OCI-LY3 (cell line): ENCODE data around the gene FOXA2.
"Not testable (repeated sequence)": the region's sequence is repeated elsewhere in the genome, so short reads cannot be mapped to it uniquely, and the experiment has no call there.

Source experiments
- H2AFZ ChIP-seq: fragments of 200-600, 300-600 bp; shearing (Covaris generic); 2 replicates; pipeline ENCODE4 v1.6.0; 2014; ENCODE audit warnings: antibody characterized with exemption, low read depth, low read length
- H3K27ac ChIP-seq: fragments of 200-600, 300-600 bp; sonication (generic); 2 replicates; pipeline ENCODE4 v1.5.1; 2014; ENCODE audit warnings: mild to moderate bottlenecking, low read length, moderate library complexity, mixed read lengths
- H3K27me3 ChIP-seq: fragments of 200-600, 300-600 bp; sonication (generic); 2 replicates; pipeline ENCODE4 v1.6.1; 2014; ENCODE audit warnings: low read depth, low read length, mixed read lengths
- H3K36me3 ChIP-seq: fragments of 200-600, 300-600 bp; sonication (generic); replicated peaks from 2 replicates; pipeline ENCODE3; 2014; ENCODE audit warnings: low read depth, low read length, mixed read lengths
- H3K4me1 ChIP-seq: fragments of 300-600, 200-600 bp; sonication (generic); 2 replicates; pipeline ENCODE4 v1.6.1; 2014; ENCODE audit warnings: low read length, mixed read lengths
- H3K4me2 ChIP-seq: fragments of 200-600, 300-600 bp; sonication (generic); 2 replicates; pipeline ENCODE4 v1.6.1; 2014; ENCODE audit warnings: low read length, mixed read lengths
- H3K4me3 ChIP-seq: fragments of 300-600, 200-600 bp; sonication (generic); 2 replicates; pipeline ENCODE4 v1.5.1; 2014; ENCODE audit warnings: antibody characterized with exemption, mild to moderate bottlenecking, low read length, moderate library complexity
- H3K79me2 ChIP-seq: fragments of 300-600, 200-600 bp; shearing (Covaris generic); 2 replicates; pipeline ENCODE4 v1.6.1; 2014; ENCODE audit warnings: mild to moderate bottlenecking, low read length, mixed read lengths
- H3K9ac ChIP-seq: fragments of 300-600, 200-600 bp; shearing (Covaris generic); 2 replicates; pipeline ENCODE4 v1.6.0; 2014; ENCODE audit warnings: mild to moderate bottlenecking, low read length, moderate library complexity
- H3K9me3 ChIP-seq: fragments of 200-600, 300-600 bp; shearing (Covaris generic); 2 replicates; pipeline ENCODE4 v1.6.1; 2014; ENCODE audit warnings: low read length, mixed read lengths; ENCODE audit not compliant: insufficient read depth
- H4K20me1 ChIP-seq: fragments of 200-600, 300-600 bp; sonication (generic); 2 replicates; pipeline ENCODE4 v1.6.1; 2016; ENCODE audit warnings: low read length, mixed read lengths; ENCODE audit not compliant: insufficient read depth
- EZH2phosphoT487 ChIP-seq: fragments of 200-600 bp; shearing (Covaris generic); IDR thresholded peaks from 2 replicates; pipeline ENCODE4 v1.6.1; 2018; ENCODE audit warnings: antibody characterized with exemption, mixed run types, low read depth
- TF ChIP-seq, protein P1 (sequence below): fragments of 200-600, 300-600 bp; sonication (generic); IDR thresholded peaks from 2 replicates; pipeline ENCODE4 v1.5.1; 2014; ENCODE audit warnings: antibody characterized with exemption, low read length, low read depth

The FOXA2 gene

DNA sequence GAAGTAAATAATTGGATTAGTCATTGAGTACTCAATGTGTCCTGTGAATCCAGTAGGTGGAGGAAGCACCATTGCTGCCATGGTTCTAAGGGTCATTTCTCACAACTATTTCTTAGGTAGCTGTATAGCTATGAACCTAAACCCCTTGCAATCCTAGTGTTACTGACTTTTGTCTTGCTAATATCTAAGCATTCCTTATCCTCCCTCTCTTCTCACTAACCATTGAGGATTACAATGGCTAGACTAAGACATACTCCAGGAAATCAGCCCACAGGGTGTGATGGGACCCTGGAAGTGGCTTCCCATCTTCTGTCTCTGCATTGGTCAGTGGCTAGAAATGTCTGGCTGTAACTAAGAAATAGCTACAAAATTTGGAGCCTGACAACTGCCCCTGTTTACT is 27.3 kb upstream of the FOXA2 start:
- H3K9me3 ChIP-seq, result no peaks in the 10 kb centered on the region
- no peaks in the 10 kb centered on the region for H3K79me2 ChIP-seq
- H3K4me3 ChIP-seq, result no peak overlapping the region
- H3K27ac ChIP-seq, result no peak overlapping the region
- H3K9ac ChIP-seq, result no peak overlapping the region
- no peaks in the 10 kb centered on the region for H4K20me1 ChIP-seq
- H3K27me3 ChIP-seq, result 0 out of 2 replicates have a peak, but pooled peaks cover 6% of the 10 kb centered on the region
- H3K4me2 ChIP-seq, result no peak overlapping the region
- TF ChIP-seq EZH2phosphoT487, result no peak
- TF ChIP-seq, protein P1, sequence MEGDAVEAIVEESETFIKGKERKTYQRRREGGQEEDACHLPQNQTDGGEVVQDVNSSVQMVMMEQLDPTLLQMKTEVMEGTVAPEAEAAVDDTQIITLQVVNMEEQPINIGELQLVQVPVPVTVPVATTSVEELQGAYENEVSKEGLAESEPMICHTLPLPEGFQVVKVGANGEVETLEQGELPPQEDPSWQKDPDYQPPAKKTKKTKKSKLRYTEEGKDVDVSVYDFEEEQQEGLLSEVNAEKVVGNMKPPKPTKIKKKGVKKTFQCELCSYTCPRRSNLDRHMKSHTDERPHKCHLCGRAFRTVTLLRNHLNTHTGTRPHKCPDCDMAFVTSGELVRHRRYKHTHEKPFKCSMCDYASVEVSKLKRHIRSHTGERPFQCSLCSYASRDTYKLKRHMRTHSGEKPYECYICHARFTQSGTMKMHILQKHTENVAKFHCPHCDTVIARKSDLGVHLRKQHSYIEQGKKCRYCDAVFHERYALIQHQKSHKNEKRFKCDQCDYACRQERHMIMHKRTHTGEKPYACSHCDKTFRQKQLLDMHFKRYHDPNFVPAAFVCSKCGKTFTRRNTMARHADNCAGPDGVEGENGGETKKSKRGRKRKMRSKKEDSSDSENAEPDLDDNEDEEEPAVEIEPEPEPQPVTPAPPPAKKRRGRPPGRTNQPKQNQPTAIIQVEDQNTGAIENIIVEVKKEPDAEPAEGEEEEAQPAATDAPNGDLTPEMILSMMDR, result no peak
- H3K36me3 ChIP-seq, result no peaks in the 10 kb centered on the region
- no peak overlapping the region for H2AFZ ChIP-seq
- H3K4me1 ChIP-seq, result no peaks in the 10 kb centered on the region

DNA sequence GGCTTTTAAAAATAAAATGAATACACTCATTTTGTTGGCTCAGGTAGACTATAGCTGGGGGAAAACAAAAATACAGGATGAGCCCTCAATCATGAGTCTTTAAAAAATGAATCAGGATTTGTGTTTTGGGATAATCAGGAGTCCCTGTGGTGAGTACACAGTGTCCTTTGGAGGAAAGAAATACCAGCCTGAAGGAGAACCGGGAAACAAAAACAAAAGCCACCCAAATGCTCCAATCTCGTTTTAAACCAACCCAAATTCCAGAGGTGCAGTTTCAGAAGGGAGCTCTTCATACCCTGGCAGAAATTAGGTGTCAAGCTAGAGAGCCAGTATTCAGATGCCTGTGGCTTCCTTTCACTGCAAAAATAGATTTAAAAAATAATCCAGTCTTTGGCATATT is 23.3 kb upstream of the FOXA2 start:
- no peaks in the 10 kb centered on the region for H3K36me3 ChIP-seq
- H3K9ac ChIP-seq, result no peak overlapping the region
- no peaks in the 10 kb centered on the region for H3K9me3 ChIP-seq
- H3K79me2 ChIP-seq, result no peaks in the 10 kb centered on the region
- H3K4me2 ChIP-seq, result no peak overlapping the region
- no peaks in the 10 kb centered on the region for H3K4me1 ChIP-seq
- no peak overlapping the region for H3K4me3 ChIP-seq
- no peak overlapping the region for H3K27ac ChIP-seq
- TF ChIP-seq EZH2phosphoT487, result no peak
- TF ChIP-seq, protein P1, result no peak
- H3K27me3 ChIP-seq, result peaks cover 3% of the 10 kb centered on the region; the same call in 1 of the 2 replicates
- no peaks in the 10 kb centered on the region for H4K20me1 ChIP-seq
- no peak overlapping the region for H2AFZ ChIP-seq

DNA sequence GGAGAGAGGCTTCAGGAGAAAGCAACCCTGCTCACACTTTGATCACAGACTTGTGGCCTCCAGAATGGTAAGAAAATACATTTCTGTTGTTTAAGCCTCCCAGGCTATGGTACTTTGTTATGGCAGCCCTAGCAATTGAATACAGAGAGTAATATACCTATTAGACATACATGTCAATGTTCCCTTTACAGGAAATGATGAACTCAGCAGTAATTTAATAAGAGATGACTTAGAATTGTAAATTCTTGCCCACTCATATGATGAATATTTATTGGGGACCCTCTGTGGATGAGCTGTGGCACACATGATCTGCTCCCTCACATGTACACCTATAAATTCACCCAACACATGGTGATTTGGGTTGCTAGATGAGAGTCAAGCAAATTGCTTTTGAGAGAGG is 20.4 kb upstream of the FOXA2 start:
- peaks cover 3% of the 10 kb centered on the region; the same call in 1 of the 2 replicates for H3K27me3 ChIP-seq
- no peaks in the 10 kb centered on the region for H3K4me1 ChIP-seq
- no peak overlapping the region for H2AFZ ChIP-seq
- TF ChIP-seq EZH2phosphoT487, result no peak
- TF ChIP-seq, protein P1, result no peak
- no peaks in the 10 kb centered on the region for H3K36me3 ChIP-seq
- H3K79me2 ChIP-seq, result no peaks in the 10 kb centered on the region
- no peak overlapping the region for H3K4me2 ChIP-seq
- no peak overlapping the region for H3K27ac ChIP-seq
- no peak overlapping the region for H3K4me3 ChIP-seq
- H4K20me1 ChIP-seq, result no peaks in the 10 kb centered on the region
- no peak overlapping the region for H3K9ac ChIP-seq
- no peaks in the 10 kb centered on the region for H3K9me3 ChIP-seq

DNA sequence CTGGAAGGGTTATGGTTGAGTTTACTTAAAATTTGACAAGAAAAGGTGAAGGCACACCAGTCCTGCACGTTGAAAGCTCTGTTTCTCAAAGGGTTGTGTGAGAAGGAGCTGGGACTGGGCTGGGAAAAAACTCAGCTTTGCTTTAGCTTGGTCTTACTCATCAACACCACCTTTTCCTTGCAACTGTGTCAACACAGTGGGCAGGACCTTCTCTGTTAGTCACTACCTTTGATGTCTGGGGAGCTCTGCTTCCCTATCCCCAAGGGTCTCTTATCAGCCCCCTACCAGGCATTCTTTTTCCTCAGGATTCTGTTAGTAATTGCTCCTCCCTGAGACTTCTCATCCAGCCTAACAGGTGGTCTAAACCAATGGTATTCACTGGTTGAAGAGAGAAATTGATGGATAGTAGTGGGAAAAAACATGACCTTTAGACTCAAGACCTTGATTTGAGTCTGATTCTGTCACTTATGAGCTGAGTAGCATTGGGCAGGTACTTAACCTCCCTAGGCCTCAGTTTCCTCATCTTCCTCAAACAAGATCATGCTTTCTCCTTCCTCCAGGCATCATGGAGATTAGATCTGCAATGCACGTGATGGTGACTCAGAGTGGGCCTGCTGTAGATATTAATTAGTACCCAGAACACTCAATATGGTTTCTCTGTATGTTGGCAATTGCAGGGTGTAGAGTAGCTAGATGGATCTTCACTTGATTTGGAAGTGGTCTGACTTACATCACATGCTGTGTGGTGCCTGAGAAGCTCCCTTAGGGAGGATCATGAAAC is 17.2 kb upstream of the FOXA2 start:
- no peaks in the 10 kb centered on the region for H3K4me1 ChIP-seq
- no peaks in the 10 kb centered on the region for H3K9me3 ChIP-seq
- no peak for TF ChIP-seq EZH2phosphoT487
- TF ChIP-seq, protein P1, result no peak
- no peak overlapping the region for H3K4me2 ChIP-seq
- H2AFZ ChIP-seq, result no peak overlapping the region
- H3K36me3 ChIP-seq, result no peaks in the 10 kb centered on the region
- H3K79me2 ChIP-seq, result no peaks in the 10 kb centered on the region
- H4K20me1 ChIP-seq, result no peaks in the 10 kb centered on the region
- no peaks in the 10 kb centered on the region; the same call in 1 of the 2 replicates for H3K27me3 ChIP-seq
- H3K4me3 ChIP-seq, result no peak overlapping the region
- H3K27ac ChIP-seq, result no peak overlapping the region
- H3K9ac ChIP-seq, result no peak overlapping the region

DNA sequence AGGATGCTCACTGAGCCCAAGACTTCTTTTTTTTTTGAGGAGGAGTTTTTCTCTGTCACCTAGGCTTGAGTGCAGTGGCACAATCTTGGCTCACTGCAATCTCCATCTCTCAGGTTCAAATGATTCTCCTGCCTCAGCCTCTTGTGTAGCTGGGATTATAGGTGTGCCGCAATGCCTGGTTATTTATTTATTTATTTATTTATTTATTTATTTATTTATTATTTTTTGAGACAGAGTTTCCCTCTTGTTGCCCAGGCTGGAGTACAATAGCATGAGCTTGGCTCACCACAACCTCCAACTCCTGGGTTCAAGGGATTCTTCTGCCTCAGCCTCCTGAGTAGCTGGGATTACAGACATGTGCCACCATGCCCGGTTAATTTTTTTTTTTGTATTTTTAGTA is 14.9 kb upstream of the FOXA2 start:
- H3K4me2 ChIP-seq, H3K27ac ChIP-seq, H3K36me3 ChIP-seq, H4K20me1 ChIP-seq, H3K79me2 ChIP-seq, H3K27me3 ChIP-seq, H3K9ac ChIP-seq, H3K4me3 ChIP-seq, H3K9me3 ChIP-seq, H2AFZ ChIP-seq, H3K4me1 ChIP-seq: not testable (repeated sequence)
